Endodermal cell (in vitro differentiated cells): ENCODE results near the gene TRAP1. TPM values are rescaled to one million over a fixed set of nuclear protein-coding genes. Genes with fewer than 3 reads are reported as not detected.
A peak's percentile ranks its signal among the peaks of the same experiment; 100 is the strongest.

Experiments used
- DNase-seq: peaks from one replicate; pipeline ENCODE4 v3.0.0-alpha.2; 2017
- H3K27ac ChIP-seq: 2 replicates; pipeline ENCODE4 v1.5.1; 2013; ENCODE audit warnings: mild to moderate bottlenecking, low read depth, low read length, moderate library complexity
- H3K27me3 ChIP-seq: 2 replicates; pipeline ENCODE4 v1.6.1; 2013; ENCODE audit warnings: mild to moderate bottlenecking, low read length, moderate library complexity; ENCODE audit not compliant: insufficient read depth, control insufficient read depth, poor library complexity, severe bottlenecking
- H3K36me3 ChIP-seq: 2 replicates; pipeline ENCODE4 v1.7.0; 2013; ENCODE audit warnings: mild to moderate bottlenecking, low read length, moderate library complexity; ENCODE audit not compliant: control insufficient read depth, insufficient read depth
- H3K4me1 ChIP-seq: one replicate; pipeline ENCODE4 v1.7.0; 2013; ENCODE audit warnings: low read length; ENCODE audit not compliant: control insufficient read depth, insufficient read depth
- H3K4me3 ChIP-seq: 2 replicates; pipeline ENCODE4 v1.5.1; 2013; ENCODE audit warnings: mild to moderate bottlenecking, low read length, moderate library complexity
- H3K9ac ChIP-seq: 2 replicates; pipeline ENCODE4 v1.6.1; 2013; ENCODE audit warnings: mild to moderate bottlenecking, low read length, moderate library complexity; ENCODE audit not compliant: poor library complexity, severe bottlenecking; ENCODE audit errors: extremely low read depth
- H3K9me3 ChIP-seq: 2 replicates; pipeline ENCODE4 v1.6.1; 2013; ENCODE audit warnings: mild to moderate bottlenecking, low read length, moderate library complexity; ENCODE audit not compliant: control insufficient read depth
- H3K27ac Mint-ChIP-seq: 2 replicates; pipeline ENCODE4 v1.8.0; 2020; ENCODE audit warnings: mixed read lengths
- H3K27me3 Mint-ChIP-seq: 2 replicates; pipeline ENCODE4 v1.8.0; 2021; ENCODE audit warnings: mild to moderate bottlenecking, mixed read lengths; ENCODE audit not compliant: insufficient read depth
- H3K36me3 Mint-ChIP-seq: 2 replicates; pipeline ENCODE4 v1.8.0; 2020; ENCODE audit warnings: low read depth, mixed read lengths
- H3K4me1 Mint-ChIP-seq: 2 replicates; pipeline ENCODE4 v1.8.0; 2020; ENCODE audit warnings: mixed read lengths
- H3K4me3 Mint-ChIP-seq: 2 replicates; pipeline ENCODE4 v1.8.0; 2020; ENCODE audit warnings: mild to moderate bottlenecking, moderate library complexity, mixed read lengths
- H3K9me3 Mint-ChIP-seq: 2 replicates; pipeline ENCODE4 v1.8.0; 2020; ENCODE audit warnings: mild to moderate bottlenecking, mixed read lengths
- CTCF ChIP-seq: fragments of 200-600 bp; sonication (generic); conservative IDR thresholded peaks from 2 replicates; pipeline ENCODE4 v1.5.0; 2021; ENCODE audit warnings: antibody characterized with exemption, mild to moderate bottlenecking
- WGBS, 2 experiments: methylation state at CpG; one replicate each; pipeline versions ENCODE4 v1.1.5 to v1.1.7; 2013; ENCODE audit warnings: missing lambda C conversion rate in 2 of 2, mixed read lengths in 1 of 2; ENCODE audit not compliant: insufficient coverage in 1 of 2, insufficient read length in 1 of 2; 5-methylcytosine and 5-hydroxymethylcytosine counted together
- total RNA-seq, 2 donors: library from RNA; stranded (reverse); fragmentation: NEBNext Ultra II Directional in 1 of 2; extraction: Animal tissue kit (Norgen Biotek cat#: 25700) in 1 of 2; gene quantifications; 2 replicates in 1 of 2; 3 replicates in 1 of 2; pipeline ENCODE4 v1.2.1, GENCODE V29; 2021

Gene TRAP1
- total RNA-seq, 2 donors from 2014 or later = 144 to 156 TPM

GRCh38 chr16:3739636-3740035 lies 22.3 kb upstream of the TRAP1 start:
- Histone ChIP-seq H3K27ac (no peak overlapping the region), H3K36me3 (peaks cover 86% of the 10 kb centered on the region), H3K4me3 (no peak overlapping the region), H3K9me3 (no peaks in the 10 kb centered on the region), H3K4me1 (peaks cover 5% of the 10 kb centered on the region), H3K27me3 (no peaks in the 10 kb centered on the region), H3K9ac (no peak overlapping the region)
- 96% methylated on average over 7 to 9 of the region's 9 CpGs for WGBS, 2 experiments
- H3K36me3 Mint-ChIP-seq = peaks cover 76% of the 10 kb centered on the region
- no peak overlapping the region for H3K4me3 Mint-ChIP-seq
- H3K27ac Mint-ChIP-seq = peak overlapping the region; percentile 88
- peaks cover 28% of the 10 kb centered on the region for H3K4me1 Mint-ChIP-seq
- DNase-seq = no peak
- no peaks in the 10 kb centered on the region for H3K27me3 Mint-ChIP-seq
- no peak for TF ChIP-seq CTCF
- H3K9me3 Mint-ChIP-seq = peaks cover 2% of the 10 kb centered on the region

- H3K27ac Mint-ChIP-seq = peak overlapping the region; percentile 88
These were observed 21.2 kb upstream of the TRAP1 start for GRCh38 chr16:3738541-3738940.

GRCh38 chr16:3738128-3738527 lies 20.8 kb upstream of the TRAP1 start:
- H3K9me3 ChIP-seq = no peaks in the 10 kb centered on the region
- peaks cover 5% of the 10 kb centered on the region for H3K4me1 ChIP-seq
- H3K36me3 ChIP-seq = peaks cover 85% of the 10 kb centered on the region
- Mint-ChIP-seq H3K36me3 (peaks cover 78% of the 10 kb centered on the region), H3K4me1 (peaks cover 28% of the 10 kb centered on the region), H3K4me3 (no peak overlapping the region), H3K9me3 (peaks cover 2% of the 10 kb centered on the region), H3K27ac (peak overlapping the region; percentile 44), H3K27me3 (no peaks in the 10 kb centered on the region)
- 98% methylated on average over 5 of the region's 5 CpGs; no CpG with 5 or more reads in 1 of the 2 experiments for WGBS, 2 experiments
- no peak for TF ChIP-seq CTCF
- H3K9ac ChIP-seq = no peak overlapping the region
- no peak for DNase-seq
- H3K4me3 ChIP-seq = no peak overlapping the region
- H3K27me3 ChIP-seq = no peaks in the 10 kb centered on the region
- no peak overlapping the region for H3K27ac ChIP-seq

More at GRCh38 chr16:3738541-3738940, 21.2 kb upstream of the TRAP1 start:
- H3K4me3 ChIP-seq = no peak overlapping the region
- Mint-ChIP-seq H3K36me3 (peaks cover 78% of the 10 kb centered on the region), H3K27me3 (no peaks in the 10 kb centered on the region), H3K4me1 (peaks cover 28% of the 10 kb centered on the region), H3K4me3 (no peak overlapping the region), H3K9me3 (peaks cover 2% of the 10 kb centered on the region)
- 97 to 100% methylated on average over 4 to 8 of the region's 8 CpGs for WGBS, 2 experiments
- H3K9me3 ChIP-seq = no peaks in the 10 kb centered on the region
- H3K27ac ChIP-seq = no peak overlapping the region
- no peak for TF ChIP-seq CTCF
- peaks cover 86% of the 10 kb centered on the region for H3K36me3 ChIP-seq
- H3K27me3 ChIP-seq = no peaks in the 10 kb centered on the region
- no peak overlapping the region for H3K9ac ChIP-seq
- H3K4me1 ChIP-seq = peaks cover 5% of the 10 kb centered on the region
- no peak for DNase-seq
